EH (cell line): ENCODE results near the gene SLC7A1.

Source experiments
- DNase-seq: peaks from one replicate; pipeline ENCODE4 v3.0.0-alpha.2; 2015; ENCODE audit warnings: low read depth

SLC7A1 gene

GRCh38 chr13:29530901-29531300, 64.6 kb downstream of the SLC7A1 start:
- peak; percentile 23 for DNase-seq

GRCh38 chr13:29529754-29530153, 65.7 kb downstream of the SLC7A1 start:
- no peak for DNase-seq

- no peak for DNase-seq
Measured at GRCh38 chr13:29527916-29528315, 67.6 kb downstream of the SLC7A1 start.

- DNase-seq = no peak
Measured at GRCh38 chr13:29527511-29527910, 68.0 kb downstream of the SLC7A1 start.

- DNase-seq = no peak
Measured at GRCh38 chr13:29526741-29527140, 68.7 kb downstream of the SLC7A1 start.

- DNase-seq = no peak
Measured at GRCh38 chr13:29525757-29526156, 69.7 kb downstream of the SLC7A1 start.

- no peak for DNase-seq
Measured at GRCh38 chr13:29524641-29525040, 70.8 kb downstream of the SLC7A1 start.

GRCh38 chr13:29524176-29524575, 71.3 kb downstream of the SLC7A1 start:
- no peak for DNase-seq

- DNase-seq = peak; percentile 26
Measured at GRCh38 chr13:29523199-29523961, 72.1 kb downstream of the SLC7A1 start.

GRCh38 chr13:29522044-29522685, 73.3 kb downstream of the SLC7A1 start:
- peak; percentile 98 for DNase-seq

GRCh38 chr13:29521336-29521735, 74.2 kb downstream of the SLC7A1 start:
- no peak for DNase-seq

GRCh38 chr13:29520671-29521070, 74.8 kb downstream of the SLC7A1 start:
- DNase-seq = peak; percentile 92

GRCh38 chr13:29519921-29520320, 75.6 kb downstream of the SLC7A1 start:
- no peak for DNase-seq

GRCh38 chr13:29516880-29517279, 78.6 kb downstream of the SLC7A1 start:
- no peak for DNase-seq

- DNase-seq = no peak
Measured at GRCh38 chr13:29516012-29516411, 79.5 kb downstream of the SLC7A1 start.

GRCh38 chr13:29515372-29515771, 80.1 kb downstream of the SLC7A1 start:
- DNase-seq = peak; percentile 70

GRCh38 chr13:29514720-29515310, 80.7 kb downstream of the SLC7A1 start:
- no peak for DNase-seq

- no peak for DNase-seq
Measured at GRCh38 chr13:29513981-29514719, 81.3 kb downstream of the SLC7A1 start.

GRCh38 chr13:29513002-29513980, 82.2 kb downstream of the SLC7A1 start:
- peak; percentile 72 for DNase-seq

GRCh38 chr13:29511980-29512379, 83.5 kb downstream of the SLC7A1 start:
- no peak for DNase-seq

GRCh38 chr13:29511106-29511796, 84.2 kb downstream of the SLC7A1 start:
- DNase-seq = no peak
